ENCODE results near the gene FLNC.

FLNC gene

DNA sequence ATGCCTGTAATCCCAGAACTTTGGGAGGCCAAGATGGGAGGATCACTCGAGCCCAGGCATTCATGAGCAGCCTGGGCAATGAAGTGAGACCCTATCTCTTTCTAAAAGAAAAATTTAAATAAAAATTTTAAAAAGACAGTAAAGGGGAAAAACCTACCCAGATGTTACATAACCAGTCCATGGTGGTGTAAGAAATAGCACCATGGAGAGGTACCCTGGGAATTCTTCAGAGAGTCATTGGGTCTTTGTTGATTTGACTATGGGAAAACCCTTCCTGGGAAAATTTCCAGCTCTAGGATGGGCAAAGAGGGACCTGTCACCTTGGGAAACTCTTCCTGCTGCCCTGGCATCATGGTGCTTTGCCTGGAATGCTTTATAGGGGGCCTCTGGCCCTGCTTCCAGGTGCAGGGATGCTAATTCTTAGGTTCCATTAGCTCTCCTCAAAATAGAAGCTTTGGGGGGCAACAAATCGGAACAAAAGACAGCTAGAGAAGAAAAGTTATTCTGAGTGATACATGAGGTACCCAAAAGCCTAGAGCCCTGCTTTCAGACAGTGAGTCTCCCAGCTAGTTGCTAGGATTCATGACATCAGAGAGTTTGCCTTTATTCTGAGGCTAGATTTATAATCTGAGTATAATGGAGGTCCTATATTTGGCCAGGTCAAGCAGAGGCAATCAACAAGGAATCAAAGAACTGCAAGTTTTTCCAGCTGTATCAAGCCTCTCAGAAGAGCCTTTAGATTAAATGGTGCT, 28.4 kb upstream of the FLNC start:
- FAIRE-seq (no peak), DNase-seq (ENCODE audit: low spot score) (no peak)

DNA sequence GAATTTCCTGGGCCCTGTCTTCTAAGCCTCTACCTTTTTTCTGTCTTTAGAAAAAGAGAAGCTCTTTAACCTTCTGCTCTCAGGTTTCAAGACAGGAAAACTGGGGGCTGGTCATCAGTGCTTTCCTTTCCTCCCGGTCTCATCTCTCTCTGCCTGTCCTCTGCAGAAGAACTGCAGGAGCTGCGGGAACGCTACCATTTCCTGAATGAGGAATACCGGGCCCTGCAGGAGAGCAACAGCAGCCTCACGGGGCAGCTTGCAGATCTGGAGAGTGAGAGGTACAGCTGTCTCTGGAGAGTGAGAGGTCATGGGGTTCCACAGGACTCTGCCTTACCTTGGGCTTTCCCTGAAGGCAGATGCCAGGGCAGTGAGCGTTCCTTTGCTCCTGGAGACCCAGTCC, 25.7 kb upstream of the FLNC start:
- DNase-seq (ENCODE audit: low spot score): no peak
- FAIRE-seq: no peak

DNA sequence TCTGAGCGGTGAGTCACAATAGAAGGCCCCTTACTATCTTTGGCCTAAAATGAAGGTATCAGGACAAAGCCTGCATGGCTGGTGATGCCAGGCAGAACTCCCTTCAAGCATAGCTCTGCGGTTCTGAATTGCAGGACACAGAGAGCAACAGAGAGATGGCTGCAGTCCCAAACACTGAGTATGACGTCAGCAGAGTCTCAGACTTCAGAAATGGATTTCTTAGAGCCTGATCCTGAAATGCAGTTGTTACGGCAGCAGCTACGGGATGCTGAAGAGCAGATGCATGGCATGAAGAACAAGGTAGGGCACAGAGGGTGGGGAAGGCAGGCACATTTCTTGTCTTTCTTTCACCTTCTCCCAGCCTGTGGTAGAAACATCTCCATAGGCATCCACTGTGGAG, 25.0 kb upstream of the FLNC start:
- no peak for DNase-seq (ENCODE audit: low spot score)
- FAIRE-seq: no peak

DNA sequence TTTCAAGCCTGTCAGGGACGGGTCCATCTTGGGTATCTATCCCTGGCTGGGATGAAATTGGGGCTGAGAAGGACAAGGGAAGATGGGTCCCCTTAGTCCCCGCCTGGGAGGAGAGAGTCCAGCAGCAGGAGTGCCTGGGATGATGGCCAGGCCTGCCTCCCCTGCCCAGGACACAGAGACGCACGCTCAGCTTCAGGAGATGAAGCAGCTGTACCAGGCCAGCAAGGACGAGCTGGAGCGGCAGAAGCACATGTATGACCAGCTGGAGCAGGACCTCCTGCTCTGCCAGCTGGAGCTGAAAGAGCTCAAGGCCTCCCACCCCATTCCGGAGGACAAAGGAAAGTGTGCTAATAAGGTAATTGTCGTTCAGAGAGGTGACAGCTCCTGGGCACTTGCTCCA, 23.0 kb upstream of the FLNC start:
- FAIRE-seq (no peak), DNase-seq (ENCODE audit: low spot score) (no peak)

DNA sequence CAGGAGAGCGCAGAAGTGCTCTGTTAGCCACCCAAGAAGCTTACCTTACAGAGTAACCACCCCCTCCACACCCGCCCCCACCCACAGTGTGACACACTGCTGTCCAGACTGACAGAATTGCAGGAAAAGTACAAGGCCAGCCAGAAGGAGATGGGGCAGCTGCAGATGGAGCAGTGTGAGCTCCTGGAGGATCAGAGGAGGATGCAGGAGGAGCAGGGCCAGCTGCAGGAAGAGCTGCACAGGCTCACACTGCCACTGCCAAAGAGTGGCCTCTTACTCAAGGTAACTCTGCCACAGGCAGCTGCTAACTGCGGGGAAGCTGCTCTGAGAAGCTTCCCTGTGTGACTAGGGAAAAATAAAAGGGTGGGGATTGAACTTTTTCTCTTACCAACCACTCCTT, 20.8 kb upstream of the FLNC start:
- no peak for FAIRE-seq

DNA sequence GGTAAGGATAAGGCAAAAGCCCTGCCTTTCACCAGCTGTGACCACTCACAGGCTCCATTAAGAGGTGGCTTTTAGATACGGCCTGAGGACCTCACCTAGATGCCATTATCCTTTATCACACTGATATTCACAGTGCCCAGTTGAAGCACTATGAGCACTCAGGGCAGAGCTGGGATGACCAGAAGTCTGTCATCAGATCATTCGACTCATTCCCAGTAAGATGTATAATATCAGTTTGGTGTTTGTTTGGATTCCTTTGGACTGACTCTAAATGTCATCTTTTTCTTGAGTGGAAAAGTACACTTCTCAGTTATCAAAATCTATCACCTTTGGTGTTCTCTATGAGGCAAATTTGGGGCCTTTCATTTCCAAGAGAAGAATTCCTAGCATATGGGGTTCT, 19.7 kb upstream of the FLNC start:
- no peak for FAIRE-seq

More for the DNA sequence above, 20.8 kb upstream of the FLNC start:
- no peak for DNase-seq (ENCODE audit: low spot score)

DNA sequence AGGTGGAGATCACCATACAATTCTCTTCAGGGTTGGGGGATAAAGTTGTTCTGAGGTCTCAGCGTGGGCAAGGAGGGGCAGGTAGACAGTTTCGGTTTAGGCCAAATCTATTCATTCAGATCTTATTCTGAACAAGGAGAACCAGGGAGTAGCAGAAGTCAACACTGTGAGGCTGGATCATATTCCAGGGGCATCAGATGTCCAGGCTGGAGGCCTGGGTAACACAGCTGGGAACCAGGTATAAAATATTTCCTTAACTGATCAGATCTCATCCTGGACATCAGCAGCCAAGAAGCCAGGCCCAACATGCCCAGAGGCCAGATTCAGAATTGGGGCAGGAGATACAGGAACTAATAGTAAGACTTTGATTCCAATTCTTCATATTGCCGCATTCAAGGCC, 19.2 kb upstream of the FLNC start:
- DNase-seq (ENCODE audit: low spot score) (no peak), FAIRE-seq (no peak)

More for the DNA sequence above, 19.7 kb upstream of the FLNC start:
- no peak for DNase-seq (ENCODE audit: low spot score)

DNA sequence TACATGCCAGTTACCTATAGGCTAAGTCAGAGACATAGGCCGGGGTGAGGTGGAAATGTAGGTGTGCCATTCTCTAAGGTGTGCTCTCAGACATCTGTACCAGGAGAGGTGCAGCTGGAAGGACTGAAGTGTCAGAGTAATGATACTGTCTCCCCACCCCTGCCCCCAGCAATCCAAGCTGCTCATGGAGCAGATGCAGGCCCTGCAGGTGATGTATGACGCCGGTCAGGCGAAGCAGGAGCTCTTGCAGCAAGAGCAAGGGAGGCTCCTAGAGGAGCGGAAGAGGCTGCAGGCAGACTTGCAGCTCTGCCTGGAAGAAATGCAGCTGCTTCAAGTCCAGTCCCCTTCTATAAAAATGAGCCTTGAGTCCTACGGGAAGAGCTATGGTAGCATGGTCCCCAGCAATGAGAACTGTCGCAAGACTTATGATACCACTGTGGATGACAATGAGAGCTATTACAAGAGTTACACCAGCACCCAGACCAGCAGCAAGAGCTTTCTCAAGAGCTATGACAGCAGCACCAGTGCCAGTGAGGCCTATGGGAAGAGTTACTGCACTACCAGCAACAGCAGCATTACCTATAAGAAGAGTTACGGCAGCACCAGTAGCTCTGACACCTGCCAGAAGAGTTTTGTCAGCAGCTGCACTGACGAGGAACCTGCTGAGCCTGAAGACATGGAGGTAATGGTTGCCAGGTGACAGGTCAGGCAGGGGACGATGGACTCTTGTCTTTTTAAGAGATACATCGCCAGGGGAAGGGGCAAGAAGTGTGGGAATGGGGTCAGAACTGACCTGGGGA, 18.4 kb upstream of the FLNC start:
- no peak for FAIRE-seq
- no peak for DNase-seq (ENCODE audit: low spot score)

DNA sequence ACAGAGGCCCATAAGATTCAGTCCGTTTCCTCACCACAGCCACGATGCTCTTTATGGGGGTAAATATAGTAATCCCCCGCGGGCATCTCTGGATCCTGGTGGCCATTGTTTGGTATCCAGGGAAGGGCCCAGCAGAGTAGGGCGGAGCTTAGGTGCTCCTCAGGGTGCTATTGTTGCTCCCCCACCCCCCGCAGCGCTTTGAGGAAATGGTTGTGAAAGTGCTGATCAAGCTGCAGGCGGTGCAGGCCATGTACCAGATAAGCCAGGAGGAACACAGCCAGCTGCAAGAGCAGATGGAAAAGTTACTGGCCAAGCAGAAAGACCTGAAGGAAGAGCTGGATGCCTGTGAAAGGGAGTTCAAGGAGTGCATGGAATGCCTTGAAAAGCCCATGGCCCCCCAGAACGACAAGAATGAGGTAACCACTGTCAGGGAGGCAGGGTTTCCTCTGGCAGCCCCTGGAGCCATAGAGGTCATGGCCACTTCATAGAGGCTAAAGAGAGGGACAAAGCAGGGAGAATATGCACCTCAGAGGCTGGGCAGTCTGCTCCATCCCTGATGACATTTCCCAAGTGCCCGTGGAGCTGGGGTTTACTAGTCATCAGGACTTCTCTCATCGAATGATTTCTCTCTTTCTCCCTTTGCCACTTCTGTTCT, 17.6 kb upstream of the FLNC start:
- FAIRE-seq (no peak), DNase-seq (ENCODE audit: low spot score) (no peak)

DNA sequence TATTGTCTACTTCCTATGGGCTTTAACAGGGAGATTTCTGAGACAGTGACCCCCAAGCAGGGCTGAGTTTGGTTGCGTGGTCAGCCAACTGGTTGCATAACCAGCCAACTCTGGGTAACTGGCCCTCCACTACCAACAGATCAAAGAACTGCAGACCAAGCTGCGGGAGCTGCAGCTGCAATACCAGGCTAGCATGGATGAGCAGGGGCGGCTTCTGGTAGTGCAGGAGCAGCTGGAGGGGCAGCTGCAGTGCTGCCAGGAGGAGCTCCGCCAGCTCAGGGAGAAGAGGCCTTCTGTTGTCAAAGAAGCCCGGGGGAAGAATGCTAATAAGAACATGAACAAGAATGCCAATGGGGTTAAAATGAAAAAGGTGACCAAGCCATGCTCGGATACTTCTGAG, 15.7 kb upstream of the FLNC start:
- FAIRE-seq: no peak
- DNase-seq (ENCODE audit: low spot score): no peak

DNA sequence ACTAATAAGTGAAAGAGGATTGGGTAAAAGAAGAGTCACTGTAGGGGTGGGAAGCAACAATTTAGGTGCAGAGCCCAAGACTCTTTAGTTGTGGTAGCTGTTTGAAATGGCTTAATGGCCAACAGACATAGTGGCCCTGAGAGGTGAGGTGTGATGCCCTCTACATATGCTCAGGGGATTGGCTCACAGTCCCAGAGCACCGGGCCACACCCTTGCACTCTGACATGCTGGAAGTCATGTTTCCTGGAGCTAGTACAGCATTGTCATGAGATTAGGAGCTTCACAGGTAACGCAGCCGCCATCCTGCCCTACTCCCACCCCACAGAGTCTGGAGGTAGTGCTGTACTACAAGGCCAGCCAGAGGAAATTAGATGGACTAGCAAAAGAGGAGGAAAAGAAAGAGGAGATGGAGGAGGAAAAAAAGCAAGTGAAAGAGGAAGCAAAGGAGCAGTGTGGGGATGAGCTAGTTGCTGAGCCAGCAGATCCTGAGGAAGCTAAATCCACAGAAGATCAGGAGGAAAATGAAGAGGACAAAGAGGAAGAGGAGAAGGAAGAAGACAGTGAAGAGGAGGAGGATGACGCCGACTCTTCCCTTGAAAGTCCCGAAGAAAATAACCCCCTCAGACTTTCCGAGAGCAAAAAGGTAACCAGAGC, 14.8 kb upstream of the FLNC start:
- FAIRE-seq (no peak), DNase-seq (ENCODE audit: low spot score) (no peak)

DNA sequence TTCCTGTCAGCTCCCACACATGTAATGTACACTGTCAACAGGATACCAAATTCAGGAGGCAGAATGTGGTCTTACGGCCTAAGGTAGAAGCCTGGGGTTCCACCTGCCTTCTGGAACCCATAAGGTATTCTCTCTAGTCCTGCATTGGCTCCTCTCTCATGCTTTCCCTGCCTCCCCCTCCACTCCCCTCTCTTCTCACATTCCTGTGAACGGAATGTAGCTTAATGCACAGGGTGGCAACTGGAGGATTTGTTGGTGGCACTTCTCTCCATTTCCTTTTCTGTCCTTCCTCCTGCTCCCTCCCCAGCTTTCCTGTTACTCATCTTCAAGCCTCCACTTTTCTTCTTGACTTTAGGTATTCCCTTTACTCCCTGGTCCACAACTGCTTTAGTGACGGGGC, 11.5 kb upstream of the FLNC start:
- DNase-seq (ENCODE audit: low spot score): no peak
- no peak for FAIRE-seq

DNA sequence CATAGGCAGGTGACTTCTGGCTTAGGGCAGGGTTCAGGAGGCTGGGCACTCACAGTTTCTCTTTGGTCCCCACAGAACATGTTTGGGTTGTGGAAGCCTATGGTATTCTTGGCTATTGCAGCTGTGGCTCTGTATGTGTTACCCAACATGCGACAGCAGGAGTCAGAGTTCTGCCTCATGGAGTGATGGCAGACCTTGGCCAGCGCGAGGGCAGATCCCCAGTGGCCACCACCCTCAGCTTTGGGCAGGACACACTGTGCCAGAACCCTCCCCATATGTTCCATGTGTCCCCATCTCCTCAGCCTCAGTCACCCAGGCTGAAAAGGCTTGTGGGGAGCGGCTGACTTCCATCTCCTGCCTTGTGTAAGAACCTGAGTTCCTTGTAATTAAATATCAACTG, 8.5 kb upstream of the FLNC start:
- FAIRE-seq (no peak), DNase-seq (ENCODE audit: low spot score) (no peak)

DNA sequence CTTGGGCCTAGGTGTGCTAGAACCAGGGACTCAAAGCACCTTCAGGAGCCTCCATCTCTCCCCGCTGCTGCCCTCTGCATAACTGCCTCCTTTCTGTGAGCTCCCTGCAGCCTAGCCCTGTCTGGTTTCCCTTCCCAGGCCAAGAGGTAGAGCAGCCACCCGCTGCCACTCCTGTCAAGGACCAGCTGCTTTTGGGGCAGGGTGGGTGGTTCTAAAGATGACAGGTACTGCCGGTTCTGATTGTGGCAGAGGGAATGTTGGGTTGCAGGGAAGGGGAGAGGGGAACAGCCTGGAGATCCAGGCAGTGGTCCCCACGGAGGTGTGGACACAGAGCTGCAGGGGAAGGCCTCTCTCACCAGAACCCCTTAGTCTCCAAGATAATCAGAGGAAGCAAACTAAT, 3.7 kb upstream of the FLNC start:
- FAIRE-seq: no peak
- no peak for DNase-seq (ENCODE audit: low spot score)

DNA sequence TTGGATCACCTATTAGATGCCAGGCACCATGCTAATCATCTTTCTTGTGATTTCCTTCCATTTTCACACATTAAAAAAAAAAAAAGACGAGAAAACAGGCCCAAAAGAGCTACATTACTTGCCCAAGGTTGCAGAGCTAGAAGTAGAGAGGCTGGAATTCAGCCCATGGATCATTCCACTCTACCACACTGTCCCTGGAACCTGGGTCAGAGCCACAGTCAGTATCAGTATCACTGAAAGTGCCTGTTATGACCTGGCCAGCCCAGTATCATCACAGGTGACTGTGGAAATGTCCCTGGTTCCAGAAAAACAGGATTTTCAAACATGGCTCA, 3.3 kb upstream of the FLNC start:
- no peak for FAIRE-seq
- no peak for DNase-seq (ENCODE audit: low spot score)

DNA sequence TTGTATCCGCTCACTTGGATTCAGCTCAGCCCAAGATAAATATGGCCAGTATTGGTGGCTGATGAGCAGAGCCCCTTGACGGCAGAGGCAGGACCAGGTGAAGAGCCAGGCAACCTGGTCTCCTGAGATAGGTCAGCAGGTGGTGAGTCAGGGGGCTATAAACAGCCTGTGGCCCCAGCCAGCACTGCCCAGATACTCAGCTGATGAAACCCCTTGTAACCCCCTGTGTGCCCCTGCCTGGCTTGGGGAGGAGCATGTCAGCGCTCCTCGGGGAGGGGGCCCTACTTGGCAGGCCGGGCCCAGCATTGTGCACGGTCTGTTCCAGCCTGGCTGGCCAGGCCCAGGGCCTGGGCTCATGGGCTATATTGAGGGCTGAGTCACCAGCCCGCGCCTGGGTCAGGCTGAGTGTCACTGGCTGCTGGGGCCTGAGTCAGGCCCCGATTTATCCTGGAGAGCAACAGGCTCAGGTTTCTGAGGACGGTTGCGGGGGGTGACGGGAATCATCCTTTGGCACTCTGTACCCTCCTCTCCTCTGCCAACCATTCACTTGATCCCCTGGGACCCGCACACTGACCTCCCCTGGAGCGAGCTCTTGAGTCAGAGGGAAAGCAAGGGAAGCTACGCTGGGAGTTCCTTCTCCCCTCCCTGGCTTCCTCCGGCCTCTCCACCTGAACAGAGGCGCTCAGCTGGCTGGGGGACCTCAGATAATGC, 2.8 kb upstream of the FLNC start:
- FAIRE-seq (no peak), DNase-seq (ENCODE audit: low spot score) (peak; percentile 80)

DNA sequence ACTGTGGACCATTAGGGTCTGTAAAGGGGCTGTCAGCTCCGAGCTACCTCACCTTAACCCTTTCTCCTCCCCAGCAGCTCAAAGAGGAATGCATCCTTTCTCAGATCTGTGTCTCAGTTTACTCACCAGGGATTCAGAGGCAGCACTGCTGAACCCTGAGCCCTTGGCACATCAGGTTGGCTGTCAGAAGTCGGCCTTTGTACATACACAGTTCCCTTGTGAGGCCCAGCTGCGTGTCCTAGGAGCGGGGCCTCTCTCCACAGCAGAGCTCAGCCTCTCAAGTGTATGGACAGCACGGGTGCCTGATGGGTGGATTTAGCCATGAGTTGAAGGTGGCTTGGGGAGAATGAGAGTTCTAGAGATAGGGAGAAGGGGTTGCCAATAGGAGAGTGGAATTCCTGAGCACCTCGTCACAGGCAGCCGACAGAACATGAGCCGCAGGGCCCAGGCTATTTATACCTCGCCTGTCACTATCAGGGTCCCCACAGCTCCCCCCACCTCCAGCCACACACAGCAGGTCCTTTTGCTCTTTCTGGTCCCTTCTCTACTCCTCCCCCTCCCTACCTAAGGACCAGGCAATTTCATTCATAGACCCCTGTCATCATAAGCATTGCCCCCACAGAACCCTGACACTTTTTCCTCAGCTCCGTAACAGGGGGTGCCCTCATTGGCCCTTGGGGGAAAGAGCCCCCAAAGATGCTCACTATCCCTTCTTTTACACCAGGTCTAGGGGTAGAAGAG, 2.1 kb upstream of the FLNC start:
- DNase-seq (ENCODE audit: low spot score) (peak; percentile 52), FAIRE-seq (no peak)

DNA sequence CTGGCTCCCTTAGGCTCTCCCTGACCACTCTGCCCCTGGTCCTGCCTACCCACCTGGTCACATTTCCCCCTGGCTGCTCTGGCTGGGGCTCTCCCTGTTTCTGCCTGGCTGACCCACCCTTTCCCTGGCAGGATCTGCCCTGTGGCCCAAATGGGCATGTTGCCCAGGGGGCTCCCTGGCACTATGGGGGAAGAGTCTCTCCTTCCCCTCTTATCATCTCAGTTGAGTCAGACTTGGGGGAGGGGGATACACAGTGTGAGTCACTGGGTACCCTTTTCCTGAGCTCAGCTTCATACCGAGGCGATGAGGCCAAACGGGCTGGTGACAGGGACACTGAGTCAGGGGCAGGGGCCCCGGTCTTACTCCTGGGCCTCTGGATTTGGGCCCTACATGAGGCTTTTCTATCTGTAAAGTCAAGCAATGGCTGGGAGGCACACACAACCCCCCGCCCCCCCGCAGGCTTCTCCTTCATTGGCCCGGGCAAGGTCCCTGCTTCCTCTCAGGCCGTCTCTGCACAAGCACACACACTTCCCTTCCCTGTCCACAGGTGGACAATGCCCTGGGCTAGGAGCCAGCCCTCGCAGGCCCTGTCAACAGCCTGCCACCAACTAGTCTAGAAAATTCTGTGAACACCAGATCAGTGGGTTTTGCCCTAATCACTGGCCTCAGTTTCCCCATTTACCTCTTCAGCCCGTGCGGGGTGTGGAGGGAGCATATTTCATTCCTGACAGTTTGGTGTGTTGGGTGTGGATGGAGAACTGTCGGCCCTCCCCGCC, 627 bp upstream of the FLNC start:
- FAIRE-seq (no peak), DNase-seq (ENCODE audit: low spot score) (peak; percentile 52)

DNA sequence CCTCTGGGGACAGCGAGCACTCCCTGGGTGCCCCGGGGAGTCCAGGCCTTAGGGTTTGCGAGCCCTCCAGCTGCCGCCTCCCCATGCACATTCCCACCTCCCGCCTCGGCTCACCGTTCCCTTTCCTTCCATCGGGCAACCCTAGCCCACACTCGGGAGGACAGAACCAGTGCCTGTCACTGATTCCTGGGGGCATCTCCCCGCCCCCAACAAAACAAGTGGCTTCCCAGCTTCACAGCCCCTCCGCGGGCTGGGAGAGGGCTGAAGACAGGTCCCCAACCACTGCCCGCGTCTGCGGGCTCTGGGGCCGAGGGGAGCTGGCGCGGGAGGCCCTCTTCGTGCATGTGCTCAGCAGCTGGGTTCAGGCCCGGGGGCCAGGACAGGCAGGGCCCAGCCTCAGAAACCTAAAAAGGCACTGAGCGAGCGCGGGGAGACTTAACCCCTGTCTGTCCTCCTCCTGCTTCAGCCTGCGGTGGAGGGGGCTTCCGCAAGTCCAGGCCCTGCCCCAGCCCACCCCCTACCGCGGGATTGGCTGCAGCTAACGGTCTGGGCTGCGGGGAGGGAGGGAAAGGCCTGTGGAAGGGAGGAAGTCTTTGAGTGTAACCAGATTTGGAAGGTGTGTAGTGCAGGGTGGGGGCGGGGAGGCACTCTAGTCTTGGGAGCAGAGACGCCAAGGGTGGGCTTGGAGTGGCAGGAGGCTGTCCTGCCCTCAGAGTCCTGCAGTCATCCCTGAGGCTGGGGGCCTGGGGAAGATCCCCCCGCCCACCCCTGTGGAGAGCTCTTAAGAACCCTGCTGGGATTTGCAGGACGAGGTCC, 1.2 kb downstream of the FLNC start:
- DNase-seq (ENCODE audit: low spot score) (peak; percentile 41), FAIRE-seq (no peak)
